ENCODE data around the gene SEMA3E.

DNA sequence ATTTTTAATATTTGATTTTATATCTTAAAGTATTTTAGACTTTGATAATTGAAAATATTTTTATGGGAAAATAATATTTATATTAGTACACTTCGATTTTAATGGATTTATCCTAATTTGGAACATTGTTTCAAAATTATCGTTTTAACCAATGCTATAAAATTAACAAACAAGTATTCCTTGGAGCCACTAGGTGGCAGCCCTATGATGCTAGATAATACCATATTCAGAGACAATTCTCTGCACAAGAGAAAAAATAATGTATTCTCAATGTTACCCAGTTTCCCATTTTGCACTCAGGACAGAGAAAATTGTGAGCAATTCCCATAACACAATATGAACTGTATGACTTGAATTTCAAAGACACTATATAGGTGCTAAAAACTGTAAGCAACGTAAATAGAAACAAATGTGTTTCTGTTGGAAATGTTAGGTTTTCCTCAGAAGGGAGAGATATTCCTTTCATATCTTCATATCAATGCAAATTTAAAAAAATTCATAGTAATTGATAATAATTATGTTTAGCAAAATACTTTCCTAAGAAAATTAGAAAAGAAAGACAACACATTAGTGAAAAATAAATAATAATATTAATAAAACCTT lies 237.8 kb downstream of the SEMA3E start:
- TF ChIP-seq POLR2AphosphoS5 (IDR thresholded peaks at IDR 0.05; ENCODE audit: low read depth, low read length) (no peak), EP300 (IDR thresholded peaks at IDR 0.05; ENCODE audit: borderline replicate concordance in 1 of 2, low read depth in 1 of 2, low read length in 1 of 2) (no peak), RAD21 (IDR thresholded peaks at IDR 0.05; ENCODE audit: low read length) (peak; percentile 94), EZH2phosphoT487 (IDR thresholded peaks at IDR 0.05; ENCODE audit: borderline replicate concordance, low read depth) (no peak), YY1 (IDR thresholded peaks at IDR 0.05; ENCODE audit: low read depth) (no peak), GATA2 (CRISPR knock-in tag; IDR thresholded peaks at IDR 0.05) (no peak), JUND (IDR thresholded peaks at IDR 0.05) (no peak)
- TF ChIP-seq, protein P1, sequence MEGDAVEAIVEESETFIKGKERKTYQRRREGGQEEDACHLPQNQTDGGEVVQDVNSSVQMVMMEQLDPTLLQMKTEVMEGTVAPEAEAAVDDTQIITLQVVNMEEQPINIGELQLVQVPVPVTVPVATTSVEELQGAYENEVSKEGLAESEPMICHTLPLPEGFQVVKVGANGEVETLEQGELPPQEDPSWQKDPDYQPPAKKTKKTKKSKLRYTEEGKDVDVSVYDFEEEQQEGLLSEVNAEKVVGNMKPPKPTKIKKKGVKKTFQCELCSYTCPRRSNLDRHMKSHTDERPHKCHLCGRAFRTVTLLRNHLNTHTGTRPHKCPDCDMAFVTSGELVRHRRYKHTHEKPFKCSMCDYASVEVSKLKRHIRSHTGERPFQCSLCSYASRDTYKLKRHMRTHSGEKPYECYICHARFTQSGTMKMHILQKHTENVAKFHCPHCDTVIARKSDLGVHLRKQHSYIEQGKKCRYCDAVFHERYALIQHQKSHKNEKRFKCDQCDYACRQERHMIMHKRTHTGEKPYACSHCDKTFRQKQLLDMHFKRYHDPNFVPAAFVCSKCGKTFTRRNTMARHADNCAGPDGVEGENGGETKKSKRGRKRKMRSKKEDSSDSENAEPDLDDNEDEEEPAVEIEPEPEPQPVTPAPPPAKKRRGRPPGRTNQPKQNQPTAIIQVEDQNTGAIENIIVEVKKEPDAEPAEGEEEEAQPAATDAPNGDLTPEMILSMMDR (IDR thresholded peaks at IDR 0.05) = peak; percentile 95
- TF ChIP-seq, protein P2, sequence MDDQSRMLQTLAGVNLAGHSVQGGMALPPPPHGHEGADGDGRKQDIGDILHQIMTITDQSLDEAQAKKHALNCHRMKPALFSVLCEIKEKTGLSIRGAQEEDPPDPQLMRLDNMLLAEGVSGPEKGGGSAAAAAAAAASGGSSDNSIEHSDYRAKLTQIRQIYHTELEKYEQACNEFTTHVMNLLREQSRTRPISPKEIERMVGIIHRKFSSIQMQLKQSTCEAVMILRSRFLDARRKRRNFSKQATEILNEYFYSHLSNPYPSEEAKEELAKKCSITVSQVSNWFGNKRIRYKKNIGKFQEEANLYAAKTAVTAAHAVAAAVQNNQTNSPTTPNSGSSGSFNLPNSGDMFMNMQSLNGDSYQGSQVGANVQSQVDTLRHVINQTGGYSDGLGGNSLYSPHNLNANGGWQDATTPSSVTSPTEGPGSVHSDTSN (IDR thresholded peaks at IDR 0.05) = no peak
- TF ChIP-seq, protein P3, sequence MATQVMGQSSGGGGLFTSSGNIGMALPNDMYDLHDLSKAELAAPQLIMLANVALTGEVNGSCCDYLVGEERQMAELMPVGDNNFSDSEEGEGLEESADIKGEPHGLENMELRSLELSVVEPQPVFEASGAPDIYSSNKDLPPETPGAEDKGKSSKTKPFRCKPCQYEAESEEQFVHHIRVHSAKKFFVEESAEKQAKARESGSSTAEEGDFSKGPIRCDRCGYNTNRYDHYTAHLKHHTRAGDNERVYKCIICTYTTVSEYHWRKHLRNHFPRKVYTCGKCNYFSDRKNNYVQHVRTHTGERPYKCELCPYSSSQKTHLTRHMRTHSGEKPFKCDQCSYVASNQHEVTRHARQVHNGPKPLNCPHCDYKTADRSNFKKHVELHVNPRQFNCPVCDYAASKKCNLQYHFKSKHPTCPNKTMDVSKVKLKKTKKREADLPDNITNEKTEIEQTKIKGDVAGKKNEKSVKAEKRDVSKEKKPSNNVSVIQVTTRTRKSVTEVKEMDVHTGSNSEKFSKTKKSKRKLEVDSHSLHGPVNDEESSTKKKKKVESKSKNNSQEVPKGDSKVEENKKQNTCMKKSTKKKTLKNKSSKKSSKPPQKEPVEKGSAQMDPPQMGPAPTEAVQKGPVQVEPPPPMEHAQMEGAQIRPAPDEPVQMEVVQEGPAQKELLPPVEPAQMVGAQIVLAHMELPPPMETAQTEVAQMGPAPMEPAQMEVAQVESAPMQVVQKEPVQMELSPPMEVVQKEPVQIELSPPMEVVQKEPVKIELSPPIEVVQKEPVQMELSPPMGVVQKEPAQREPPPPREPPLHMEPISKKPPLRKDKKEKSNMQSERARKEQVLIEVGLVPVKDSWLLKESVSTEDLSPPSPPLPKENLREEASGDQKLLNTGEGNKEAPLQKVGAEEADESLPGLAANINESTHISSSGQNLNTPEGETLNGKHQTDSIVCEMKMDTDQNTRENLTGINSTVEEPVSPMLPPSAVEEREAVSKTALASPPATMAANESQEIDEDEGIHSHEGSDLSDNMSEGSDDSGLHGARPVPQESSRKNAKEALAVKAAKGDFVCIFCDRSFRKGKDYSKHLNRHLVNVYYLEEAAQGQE (IDR thresholded peaks at IDR 0.05; ENCODE audit: low read depth, low read length) = no peak
- TF ChIP-seq, protein P4, sequence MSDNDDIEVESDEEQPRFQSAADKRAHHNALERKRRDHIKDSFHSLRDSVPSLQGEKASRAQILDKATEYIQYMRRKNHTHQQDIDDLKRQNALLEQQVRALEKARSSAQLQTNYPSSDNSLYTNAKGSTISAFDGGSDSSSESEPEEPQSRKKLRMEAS (IDR thresholded peaks at IDR 0.05; ENCODE audit: low read depth) = no peak

All from SK-N-SH (cell line).